ENCODE measurements around the gene MAST2.
"Not testable (repeated sequence)": the region's sequence is repeated elsewhere in the genome, so short reads cannot be mapped to it uniquely, and the experiment has no call there.

Gene MAST2

DNA sequence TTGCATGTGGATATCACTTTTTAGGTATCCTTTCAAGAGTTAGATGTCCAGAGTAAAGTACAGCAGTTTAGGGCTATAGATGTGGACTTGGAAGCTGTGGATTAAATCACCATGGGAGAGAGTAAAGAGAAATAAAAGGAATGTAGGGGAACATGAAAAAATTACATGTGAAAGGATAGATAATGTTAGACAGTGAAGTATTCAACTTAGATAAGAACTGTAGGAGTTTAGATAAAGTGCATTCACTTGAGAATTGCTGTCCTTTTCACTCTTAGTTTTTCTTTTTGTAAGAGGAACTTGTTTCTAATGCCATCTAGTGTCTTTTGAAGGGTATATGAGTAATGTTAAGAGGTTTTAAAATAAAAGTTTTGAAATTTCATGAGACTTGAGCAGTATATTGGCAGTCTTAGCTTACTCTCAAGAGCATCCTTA lies 40.1 kb downstream of the MAST2 start:
- no peak for TF ChIP-seq Cebpa-rat (IDR thresholded peaks at IDR 0.05)
- peaks cover 2 to 5% (median 3%) of the 10 kb centered on the region in 11 experiments; a peak in 13 of 22 replicates for H3K9me3 ChIP-seq (replicated peaks in 1 of 11)
- H3K36me3 ChIP-seq = peaks cover 0 to 20% (median 10%) of the 10 kb centered on the region in 11 experiments; a peak in 14 of 22 replicates
- H3K4me2 ChIP-seq = no peak overlapping the region
- peaks cover 5 to 11% (median 8%) of the 10 kb centered on the region in 10 experiments; a peak in 17 of 20 replicates for H3K4me1 ChIP-seq
- H3K27me3 ChIP-seq = no peaks in the 10 kb centered on the region
- H3K4me3 ChIP-seq = no peak overlapping the region
- H3K9ac ChIP-seq = no peak overlapping the region
- no peak overlapping the region for H3K27ac ChIP-seq
- peaks cover 0 to 6% (median 0%) of the 10 kb centered on the region in 11 experiments; a peak in 2 of 22 replicates for H4K20me1 ChIP-seq

- H3K9ac ChIP-seq, H3K4me2 ChIP-seq: not testable (repeated sequence)
These were observed 40.6 kb downstream of the MAST2 start for GRCh38 chr1:45844000-45844399.

DNA sequence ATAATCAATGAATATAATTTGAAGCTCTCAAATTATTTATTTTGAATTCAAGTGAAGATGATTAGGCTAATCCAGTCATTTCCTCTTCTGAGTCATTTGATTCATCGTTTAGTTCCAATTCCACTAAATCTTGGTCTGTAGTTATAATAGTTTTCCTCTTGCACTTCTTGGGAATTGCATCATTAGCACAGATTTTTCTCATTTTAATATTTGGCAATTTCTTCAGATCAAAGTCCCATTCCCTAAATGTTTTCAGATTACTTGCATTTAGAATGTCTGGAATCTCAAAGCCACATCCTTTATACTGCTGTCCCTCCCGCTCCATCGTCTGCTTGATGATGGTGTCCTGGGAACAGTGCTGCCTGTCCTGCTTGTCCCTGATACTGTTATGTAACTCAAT lies 43.5 kb downstream of the MAST2 start:
- no peak for TF ChIP-seq Cebpa-rat (IDR thresholded peaks at IDR 0.05)
- H3K36me3 ChIP-seq = peaks cover 8 to 31% (median 19%) of the 10 kb centered on the region in 11 experiments; a peak in 17 of 22 replicates
- no peak overlapping the region for H3K4me3 ChIP-seq
- H3K9me3 ChIP-seq (replicated peaks in 1 of 11) = peaks cover 24 to 35% (median 28%) of the 10 kb centered on the region in 11 experiments
- H3K4me1 ChIP-seq = 0 out of 20 replicates have a peak, but pooled peaks cover 0 to 5% (median 0%) of the 10 kb centered on the region in 10 experiments
- H3K9ac ChIP-seq = no peak overlapping the region
- H4K20me1 ChIP-seq = peaks cover 0 to 5% (median 0%) of the 10 kb centered on the region in 11 experiments; a peak in 1 of 22 replicates
- no peaks in the 10 kb centered on the region for H3K27me3 ChIP-seq
- no peak overlapping the region for H3K27ac ChIP-seq
- H3K4me2 ChIP-seq = no peak overlapping the region

More at GRCh38 chr1:45844000-45844399, 40.6 kb downstream of the MAST2 start:
- not testable (repeated sequence) for H3K27ac ChIP-seq, H4K20me1 ChIP-seq, H3K27me3 ChIP-seq, H3K4me3 ChIP-seq
- Histone ChIP-seq H3K36me3 (peaks cover 0 to 21% (median 12%) of the 10 kb centered on the region in 11 experiments; a peak in 15 of 22 replicates), H3K4me1 (peaks cover 5 to 11% (median 8%) of the 10 kb centered on the region in 10 experiments; a peak in 17 of 20 replicates), H3K9me3 (replicated peaks in 1 of 11) (peaks cover 7 to 10% (median 8%) of the 10 kb centered on the region in 11 experiments; a peak in 19 of 22 replicates)

GRCh38 chr1:45848097-45848496 lies 44.7 kb downstream of the MAST2 start:
- no peak for TF ChIP-seq Cebpa-rat (IDR thresholded peaks at IDR 0.05)

DNA sequence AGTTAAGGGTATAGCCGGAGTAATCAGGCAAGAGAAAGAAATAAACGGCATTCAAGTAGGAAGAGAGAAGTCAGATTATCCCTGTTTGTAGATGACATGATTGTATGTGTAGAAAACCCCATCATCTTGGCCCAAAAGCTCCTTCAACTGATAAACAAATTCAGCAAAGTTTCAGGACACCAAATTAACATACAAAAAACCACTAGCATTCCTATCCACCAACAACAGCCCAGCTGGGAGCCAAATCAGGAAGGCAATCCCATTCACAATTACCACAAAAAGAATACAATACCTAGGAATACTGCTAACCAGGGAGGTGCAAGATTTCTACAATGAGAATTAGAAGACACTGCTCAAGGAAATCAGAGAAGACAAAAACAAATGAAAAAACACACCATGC lies 45.3 kb downstream of the MAST2 start:
- H3K27me3 ChIP-seq = no peaks in the 10 kb centered on the region
- peaks cover 24 to 35% (median 28%) of the 10 kb centered on the region in 11 experiments for H3K9me3 ChIP-seq (replicated peaks in 1 of 11)
- no peak overlapping the region for H3K4me3 ChIP-seq
- H3K4me2 ChIP-seq = no peak overlapping the region
- H4K20me1 ChIP-seq = peaks cover 0 to 4% (median 0%) of the 10 kb centered on the region in 11 experiments; a peak in 1 of 22 replicates
- no peak overlapping the region for H3K27ac ChIP-seq
- no peak for TF ChIP-seq Cebpa-rat (IDR thresholded peaks at IDR 0.05)
- H3K36me3 ChIP-seq = peaks cover 8 to 31% (median 19%) of the 10 kb centered on the region in 11 experiments; a peak in 17 of 22 replicates
- H3K9ac ChIP-seq = no peak overlapping the region
- 0 out of 20 replicates have a peak, but pooled peaks cover 0 to 5% (median 0%) of the 10 kb centered on the region in 10 experiments for H3K4me1 ChIP-seq

More at GRCh38 chr1:45848097-45848496, 44.7 kb downstream of the MAST2 start:
- peaks cover 0 to 5% (median 0%) of the 10 kb centered on the region in 11 experiments; a peak in 1 of 22 replicates for H4K20me1 ChIP-seq
- H3K9me3 ChIP-seq (replicated peaks in 1 of 11) = peaks cover 24 to 35% (median 28%) of the 10 kb centered on the region in 11 experiments
- H3K27me3 ChIP-seq = no peaks in the 10 kb centered on the region
- H3K9ac ChIP-seq = no peak overlapping the region
- H3K4me3 ChIP-seq = no peak overlapping the region
- H3K27ac ChIP-seq = no peak overlapping the region
- H3K4me1 ChIP-seq = 0 out of 20 replicates have a peak, but pooled peaks cover 0 to 5% (median 0%) of the 10 kb centered on the region in 10 experiments
- H3K4me2 ChIP-seq = no peak overlapping the region
- peaks cover 8 to 31% (median 19%) of the 10 kb centered on the region in 11 experiments; a peak in 17 of 22 replicates for H3K36me3 ChIP-seq

- Histone ChIP-seq H3K36me3 (peaks cover 8 to 31% (median 19%) of the 10 kb centered on the region in 11 experiments; a peak in 17 of 22 replicates), H3K9ac (no peak overlapping the region), H3K4me3 (no peak overlapping the region), H3K27ac (no peak overlapping the region), H3K9me3 (replicated peaks in 1 of 11) (peaks cover 24 to 35% (median 28%) of the 10 kb centered on the region in 11 experiments), H3K4me2 (no peak overlapping the region), H3K27me3 (no peaks in the 10 kb centered on the region), H4K20me1 (peaks cover 0 to 6% (median 0%) of the 10 kb centered on the region in 11 experiments; a peak in 3 of 22 replicates), H3K4me1 (0 out of 20 replicates have a peak, but pooled peaks cover 0 to 5% (median 0%) of the 10 kb centered on the region in 10 experiments)
- no peak for TF ChIP-seq Cebpa-rat (IDR thresholded peaks at IDR 0.05)
These were observed 46.6 kb downstream of the MAST2 start for GRCh38 chr1:45850017-45850416.

GRCh38 chr1:45854724-45855123 lies 51.3 kb downstream of the MAST2 start:
- no peaks in the 10 kb centered on the region for H3K4me1 ChIP-seq
- H3K27ac ChIP-seq = no peak overlapping the region
- H3K9me3 ChIP-seq (replicated peaks in 1 of 11) = peaks cover 12 to 25% (median 19%) of the 10 kb centered on the region in 11 experiments
- no peak overlapping the region for H3K9ac ChIP-seq
- no peaks in the 10 kb centered on the region for H3K27me3 ChIP-seq
- H4K20me1 ChIP-seq = peaks cover 0 to 10% (median 0%) of the 10 kb centered on the region in 11 experiments; a peak in 4 of 22 replicates
- no peak for TF ChIP-seq Cebpa-rat (IDR thresholded peaks at IDR 0.05)
- H3K4me3 ChIP-seq = no peak overlapping the region
- H3K36me3 ChIP-seq = peaks cover 0 to 10% (median 6%) of the 10 kb centered on the region in 11 experiments; a peak in 11 of 22 replicates
- no peak overlapping the region for H3K4me2 ChIP-seq

GRCh38 chr1:45857101-45857700 lies 53.8 kb downstream of the MAST2 start:
- Histone ChIP-seq H4K20me1 (peaks cover 0 to 15% (median 0%) of the 10 kb centered on the region in 11 experiments; a peak in 5 of 22 replicates), H3K27ac (no peak overlapping the region)

GRCh38 chr1:45857755-45858492 lies 54.5 kb downstream of the MAST2 start:
- Histone ChIP-seq H3K9me3 (replicated peaks in 1 of 11) (peaks cover 0 to 13% (median 6%) of the 10 kb centered on the region in 11 experiments; a peak in 11 of 22 replicates), H4K20me1 (peaks cover 0 to 21% (median 0%) of the 10 kb centered on the region in 11 experiments; a peak in 5 of 22 replicates)
- H3K27ac ChIP-seq, H3K9ac ChIP-seq, H3K36me3 ChIP-seq, H3K27me3 ChIP-seq, H3K4me1 ChIP-seq, H3K4me3 ChIP-seq, H3K4me2 ChIP-seq: not testable (repeated sequence)

More at GRCh38 chr1:45857101-45857700, 53.8 kb downstream of the MAST2 start:
- peaks cover 0 to 13% (median 6%) of the 10 kb centered on the region in 11 experiments; a peak in 11 of 22 replicates for H3K9me3 ChIP-seq (replicated peaks in 1 of 11)
- H3K4me1 ChIP-seq = no peaks in the 10 kb centered on the region
- H3K4me3 ChIP-seq = no peak overlapping the region
- H3K9ac ChIP-seq = no peak overlapping the region
- no peaks in the 10 kb centered on the region for H3K27me3 ChIP-seq
- TF ChIP-seq Cebpa-rat (IDR thresholded peaks at IDR 0.05) = no peak
- no peak overlapping the region for H3K4me2 ChIP-seq
- no peaks in the 10 kb centered on the region for H3K36me3 ChIP-seq

Measured in BLaER1 treated with 17β-estradiol and CSF1 and Interleukin-3, amounts not matched to agents 10 nM and 100 nM (cell line).